H1 (cell line): Measurements from ENCODE around the gene NRP2. TPM values are rescaled to one million over a fixed set of nuclear protein-coding genes. Genes with fewer than 3 reads are reported as not detected.

ENCODE experiments used
- CTCF ChIA-PET: fragments of 300-600 bp; sonication (Branson Sonifier 250); formaldehyde crosslinking; loops from one replicate; lab custom pipeline; 2021; ENCODE audit not compliant: partially characterized antibody; lab: Charles Lee
- POLR2A ChIA-PET: fragments of 300-600 bp; sonication (Branson Sonifier 250); formaldehyde crosslinking; loops from one replicate; lab custom pipeline; 2021; ENCODE audit warnings: inconsistent platforms; ENCODE audit not compliant: partially characterized antibody; lab: Charles Lee
- DNase-seq, 2 experiments: peaks; one replicate each; pipeline versions ENCODE4 v3.0.0 to v3.0.0-alpha.2; 2010 to 2022; ENCODE audit warnings: low spot score in 2 of 2, low read depth in 1 of 2, mixed read lengths in 1 of 2
- FAIRE-seq: peaks from 2 replicates; lab custom pipeline; 2011; peaks lifted over from hg19 to GRCh38; lab: Jason Lieb, UNC
- H2AFZ ChIP-seq: 2 replicates; pipeline ENCODE4 v1.8.1; 2012; ENCODE audit warnings: low read length, inconsistent platforms
- H2AK5ac ChIP-seq: 2 replicates; pipeline ENCODE4 v1.6.1; 2013; ENCODE audit warnings: low read depth, low read length
- H2BK120ac ChIP-seq: replicated peaks from 2 replicates; pipeline ENCODE3; 2013; ENCODE audit warnings: low read depth, low read length, inconsistent platforms
- H2BK12ac ChIP-seq: 2 replicates; pipeline ENCODE4 v1.6.1; 2013; ENCODE audit warnings: low read depth, low read length
- H2BK15ac ChIP-seq: 2 replicates; pipeline ENCODE4 v1.6.1; 2013; ENCODE audit warnings: low read length
- H2BK20ac ChIP-seq: 2 replicates; pipeline ENCODE4 v1.6.1; 2013; ENCODE audit warnings: low read length
- H2BK5ac ChIP-seq: 2 replicates; pipeline ENCODE4 v1.6.1; 2013; ENCODE audit warnings: low read depth, low read length
- H3K14ac ChIP-seq: 2 replicates; pipeline ENCODE4 v1.6.1; 2013; ENCODE audit warnings: inconsistent platforms; ENCODE audit not compliant: insufficient read length
- H3K18ac ChIP-seq: 2 replicates; pipeline ENCODE4 v1.6.1; 2013; ENCODE audit warnings: low read length; ENCODE audit errors: extremely low read depth
- H3K23ac ChIP-seq: 2 replicates; pipeline ENCODE4 v1.6.1; 2013; ENCODE audit warnings: inconsistent platforms; ENCODE audit not compliant: insufficient read length
- H3K23me2 ChIP-seq: 2 replicates; pipeline ENCODE4 v1.6.1; 2013; ENCODE audit warnings: low read depth, low read length
- H3K27ac ChIP-seq: 2 replicates; pipeline ENCODE4 v1.6.1; 2011; ENCODE audit warnings: low read depth, low read length, inconsistent platforms
- H3K27me3 ChIP-seq, 4 experiments: replicated peaks in 1 of 4; 1 replicate in 1 of 4; 2 replicates in 3 of 4; pipeline versions ENCODE4 v1.6.1 to v1.8.1; 2011 to 2013; ENCODE audit warnings: low read length in 3 of 4, mild to moderate bottlenecking in 3 of 4, inconsistent platforms in 2 of 4, mixed read lengths in 2 of 4, moderate library complexity in 1 of 4; ENCODE audit not compliant: control insufficient read depth in 3 of 4, insufficient read depth in 3 of 4; ENCODE audit errors: extremely low read depth in 1 of 4
- H3K36me3 ChIP-seq, 4 experiments: 2 replicates each; pipeline versions ENCODE4 v1.6.1 to v1.8.1; 2011 to 2013; ENCODE audit warnings: mild to moderate bottlenecking in 4 of 4, low read length in 3 of 4, moderate library complexity in 2 of 4, control low read depth in 1 of 4, inconsistent platforms in 1 of 4; ENCODE audit not compliant: insufficient read depth in 4 of 4, control insufficient read depth in 2 of 4
- H3K4ac ChIP-seq: replicated peaks from 2 replicates; pipeline ENCODE3; 2013; ENCODE audit warnings: low read length, low read depth, mixed read lengths, inconsistent platforms; ENCODE audit not compliant: insufficient read length
- H3K4me1 ChIP-seq, 4 experiments: replicated peaks in 1 of 4; 1 replicate in 1 of 4; 2 replicates in 3 of 4; pipeline versions ENCODE4 v1.6.1 to v1.8.1; 2011 to 2013; ENCODE audit warnings: low read length in 3 of 4, inconsistent platforms in 2 of 4, mixed read lengths in 1 of 4; ENCODE audit not compliant: insufficient read depth in 4 of 4, control insufficient read depth in 3 of 4
- H3K4me2 ChIP-seq, 2 experiments: 2 replicates each; pipeline versions ENCODE4 v1.6.1 to v1.8.1; 2011 to 2013; ENCODE audit warnings: low read depth in 2 of 2, low read length in 2 of 2, control low read depth in 1 of 2, inconsistent platforms in 1 of 2, mild to moderate bottlenecking in 1 of 2; ENCODE audit not compliant: insufficient read depth in 1 of 2
- H3K4me3 ChIP-seq, 4 experiments: fragments of 200-600, 300-600 bp in 1 of 4; sonication (generic), shearing (Covaris generic), sonication (Bioruptor Twin) in 1 of 4; 2 replicates each; pipeline versions ENCODE4 v1.5.1 to v1.8.1; 2011 to 2016; ENCODE audit warnings: low read length in 4 of 4, low read depth in 3 of 4, control low read depth in 2 of 4, inconsistent platforms in 2 of 4, mild to moderate bottlenecking in 2 of 4, mixed read lengths in 1 of 4, moderate library complexity in 1 of 4; ENCODE audit not compliant: insufficient read depth in 2 of 4; ENCODE audit errors: extremely low read depth in 1 of 4
- H3K56ac ChIP-seq: replicated peaks from 2 replicates; pipeline ENCODE3; 2013; ENCODE audit warnings: low read depth, mild to moderate bottlenecking, mixed read lengths, low read length, inconsistent platforms; ENCODE audit not compliant: insufficient read length
- H3K79me1 ChIP-seq: 2 replicates; pipeline ENCODE4 v1.6.1; 2013; ENCODE audit warnings: low read depth, low read length, control low read depth
- H3K79me2 ChIP-seq, 2 experiments: 2 replicates each; pipeline versions ENCODE4 v1.6.1 to v1.8.1; 2012 to 2013; ENCODE audit warnings: low read length in 2 of 2, mild to moderate bottlenecking in 2 of 2, inconsistent platforms in 1 of 2; ENCODE audit not compliant: insufficient read depth in 2 of 2, control insufficient read depth in 1 of 2
- H3K9ac ChIP-seq, 4 experiments: replicated peaks in 1 of 4; 1 replicate in 1 of 4; 2 replicates in 3 of 4; pipeline versions ENCODE4 v1.6.1 to v1.8.1; 2011 to 2013; ENCODE audit warnings: low read depth in 3 of 4, low read length in 3 of 4, control low read depth in 2 of 4, mild to moderate bottlenecking in 2 of 4, moderate library complexity in 2 of 4, inconsistent platforms in 1 of 4; ENCODE audit errors: extremely low read depth in 1 of 4
- H3K9me3 ChIP-seq, 2 experiments: 2 replicates each; pipeline versions ENCODE4 v1.6.1 to v1.8.1; 2012 to 2013; ENCODE audit warnings: mild to moderate bottlenecking in 2 of 2, moderate library complexity in 2 of 2, control low read depth in 1 of 2, inconsistent platforms in 1 of 2, low read depth in 1 of 2, low read length in 1 of 2, mixed read lengths in 1 of 2; ENCODE audit not compliant: insufficient read depth in 2 of 2
- H4K20me1 ChIP-seq, 2 experiments: replicated peaks in 1 of 2; 2 replicates each; pipeline versions ENCODE3 to v1.8.1; 2011 to 2013; ENCODE audit warnings: inconsistent platforms in 2 of 2, low read length in 2 of 2, mild to moderate bottlenecking in 1 of 2; ENCODE audit not compliant: insufficient read depth in 2 of 2, control insufficient read depth in 1 of 2
- H4K5ac ChIP-seq: 2 replicates; pipeline ENCODE4 v1.6.1; 2013; ENCODE audit warnings: low read length, low read depth, mixed read lengths, inconsistent platforms; ENCODE audit not compliant: insufficient read length
- H4K8ac ChIP-seq: 2 replicates; pipeline ENCODE4 v1.8.0; 2013; ENCODE audit warnings: mild to moderate bottlenecking, moderate library complexity, low read length, inconsistent platforms; ENCODE audit not compliant: insufficient read depth; ENCODE audit errors: extremely low read depth
- H4K91ac ChIP-seq: replicated peaks from 2 replicates; pipeline ENCODE3; 2013; ENCODE audit warnings: low read length, mixed read lengths, inconsistent platforms; ENCODE audit not compliant: insufficient read length
- ATF3 ChIP-seq: IDR thresholded peaks from 2 replicates; pipeline ENCODE4 v1.6.1; 2011; ENCODE audit warnings: low read depth, mild to moderate bottlenecking, low read length; ENCODE audit not compliant: insufficient read depth
- BRCA1 ChIP-seq: IDR thresholded peaks from 2 replicates; pipeline ENCODE4 v1.6.1; 2012; ENCODE audit warnings: low read depth, low read length, improper control_type of control experiment
- CHD2 ChIP-seq: IDR thresholded peaks from 2 replicates; pipeline ENCODE4 v1.6.1; 2012; ENCODE audit warnings: low read length, improper control_type of control experiment
- CTCF ChIP-seq, 3 experiments: IDR thresholded peaks; 1 replicate in 2 of 3; 2 replicates in 1 of 3; pipeline versions ENCODE4 v1.5.1 to v1.6.1; 2011; ENCODE audit warnings: low read length in 3 of 3, mild to moderate bottlenecking in 3 of 3, inconsistent platforms in 2 of 3, low read depth in 1 of 3, moderate library complexity in 1 of 3; ENCODE audit not compliant: insufficient read depth in 1 of 3; ENCODE audit errors: control extremely low read depth in 1 of 3
- GABPA ChIP-seq: IDR thresholded peaks from 2 replicates; pipeline ENCODE4 v1.6.1; 2011; ENCODE audit warnings: mild to moderate bottlenecking, low read length, moderate library complexity, borderline replicate concordance; ENCODE audit not compliant: insufficient read depth
- HDAC6 ChIP-seq: IDR thresholded peaks from one replicate; pipeline ENCODE4 v1.7.1; 2012; ENCODE audit warnings: low read depth, mild to moderate bottlenecking, inconsistent platforms, low read length, moderate library complexity
- RBBP5 ChIP-seq: IDR thresholded peaks from 2 replicates; pipeline ENCODE4 v1.7.1; 2012; ENCODE audit warnings: low read depth, mild to moderate bottlenecking, inconsistent platforms, low read length, moderate library complexity, borderline replicate concordance
- SIN3A ChIP-seq, 2 experiments: IDR thresholded peaks in 1 of 2; conservative IDR thresholded peaks in 1 of 2; 2 replicates each; pipeline ENCODE4 v1.6.1; 2011 to 2012; ENCODE audit warnings: low read length in 2 of 2, improper control_type of control experiment in 1 of 2, low read depth in 1 of 2, mild to moderate bottlenecking in 1 of 2
- USF2 ChIP-seq: IDR thresholded peaks from 2 replicates; pipeline ENCODE4 v1.6.1; 2011; ENCODE audit warnings: low read length, improper control_type of control experiment
- WGBS, 2 experiments: shearing (Covaris generic) in 1 of 2; methylation state at CpG; one replicate each; pipeline versions ENCODE4 v1.1.6 to v1.1.7; 2013 to 2015; ENCODE audit warnings: low lambda C conversion rate in 2 of 2, mixed read lengths in 2 of 2, inconsistent platforms in 1 of 2, low coverage in 1 of 2, missing lambda C conversion rate in 1 of 2; ENCODE audit not compliant: insufficient replicate concordance in 2 of 2, insufficient coverage in 1 of 2, insufficient read length in 1 of 2; ENCODE audit errors: extremely low coverage in 1 of 2, missing lambda C conversion rate in 1 of 2; 5-methylcytosine and 5-hydroxymethylcytosine counted together
- polyA plus RNA-seq, 7 experiments: library from polyadenylated mRNA; depleted of rRNA in 3 of 7; stranded (reverse) in 5 of 7; unstranded in 2 of 7; fragments of >200 nt in 5 of 7; fragments of 200-250 nt in 2 of 7; gene quantifications; 1 replicate in 5 of 7; 2 replicates in 1 of 7; 4 replicates in 1 of 7; pipeline versions ENCODE4 v1.2.1 to v1.2.3, GENCODE V29; 2011 to 2013; ENCODE audit warnings: missing spikeins in 2 of 7, mixed read lengths in 2 of 7
- total RNA-seq: library from RNA; stranded (reverse); fragmentation: NEBNext Ultra II Directional; extraction: Animal tissue kit (Norgen Biotek cat#: 25700); gene quantifications from 2 replicates; pipeline ENCODE4 v1.2.1, GENCODE V29; 2021

The NRP2 gene
- total and polyA plus RNA-seq, 2 of the 8 experiments (the other 6 are each of a cell fraction or from before 2014, with no cell fraction given): 32.0 to 37.8 TPM

GRCh38 chr2:205760157-205760556 is 77.9 kb downstream of the NRP2 start:
- no peak overlapping the region for H4K8ac ChIP-seq
- CTCF ChIA-PET: interaction anchor here (1.0 to 6.5 kb wide), 5 partner anchors 10 to 165 kb away, joined by 3 to 50 read pairs (median 3); no protein-coding TSS in a partner anchor
- no peak overlapping the region for H3K14ac ChIP-seq
- peaks cover 5% of the 10 kb centered on the region; the same call in 1 of the 2 replicates for H3K23me2 ChIP-seq
- no peak overlapping the region for H2BK20ac ChIP-seq
- no peaks in the 10 kb centered on the region for H3K79me2 ChIP-seq
- no peak overlapping the region for H3K4me2 ChIP-seq
- H3K9ac ChIP-seq: no peak overlapping the region
- no peak overlapping the region for H3K56ac ChIP-seq
- no peak overlapping the region for H2BK12ac ChIP-seq
- H2AK5ac ChIP-seq: no peak overlapping the region
- POLR2A ChIA-PET: no interaction called here
- H3K27me3 ChIP-seq: peaks cover 0 to 5% (median 0%) of the 10 kb centered on the region in 4 experiments; a peak in 2 of 7 replicates
- H3K4me3 ChIP-seq: no peak overlapping the region
- H4K91ac ChIP-seq: no peak overlapping the region
- no peak for DNase-seq
- 96% methylated on average over 6 of the region's 6 CpGs; no CpG with 5 or more reads in 1 of the 2 experiments for WGBS, 2 experiments
- H4K20me1 ChIP-seq: no peaks in the 10 kb centered on the region
- no peak overlapping the region for H3K4ac ChIP-seq
- H2BK5ac ChIP-seq: no peak overlapping the region
- FAIRE-seq: no peak
- no peak overlapping the region for H3K18ac ChIP-seq
- no peak overlapping the region for H3K27ac ChIP-seq
- no peaks in the 10 kb centered on the region for H3K9me3 ChIP-seq
- no peaks in the 10 kb centered on the region for H3K79me1 ChIP-seq
- H3K23ac ChIP-seq: no peak overlapping the region
- H2BK120ac ChIP-seq: no peak overlapping the region
- no peak overlapping the region for H2BK15ac ChIP-seq
- H2AFZ ChIP-seq: no peak overlapping the region
- peaks cover 6 to 17% (median 8%) of the 10 kb centered on the region in 4 experiments for H3K4me1 ChIP-seq
- no peak overlapping the region for H4K5ac ChIP-seq
- H3K36me3 ChIP-seq: peaks cover 0 to 7% (median 3%) of the 10 kb centered on the region in 4 experiments; a peak in 3 of 8 replicates
- TF ChIP-seq CHD2: no peak
- no peak for TF ChIP-seq ATF3
- TF ChIP-seq CTCF (IDR thresholded peaks at IDR 0.05; ENCODE audit: control extremely low read depth in 1 of 3, insufficient read depth in 1 of 3, low read depth in 1 of 3, low read length in 3 of 3): no peak
- TF ChIP-seq BRCA1: no peak
- no peak for TF ChIP-seq HDAC6
- no peak for TF ChIP-seq GABPA
- TF ChIP-seq SIN3A (conservative IDR thresholded peaks at IDR 0.05 in 1 of 2, IDR thresholded peaks at IDR 0.05 in 1 of 2; ENCODE audit: low read depth in 1 of 2, low read length in 2 of 2): no peak
- no peak for TF ChIP-seq RBBP5
- TF ChIP-seq USF2: no peak
